ENCODE results near the gene CD1D.
"Not testable (repeated sequence)": the region's sequence is repeated elsewhere in the genome, so short reads cannot be mapped to it uniquely, and the experiment has no call there.

CD1D gene

GRCh38 chr1:158186180-158186579 lies 5.5 kb downstream of the CD1D start:
- no peak for DNase-seq
- TF ChIP-seq GATA1 (IDR thresholded peaks at IDR 0.05; ENCODE audit: low read depth, low read length) (no peak), POLR2A (IDR thresholded peaks at IDR 0.05; ENCODE audit: low read length) (no peak)

- DNase-seq, result no peak
- TF ChIP-seq POLR2A (IDR thresholded peaks at IDR 0.05; ENCODE audit: low read length) (no peak), GATA1 (IDR thresholded peaks at IDR 0.05; ENCODE audit: low read depth, low read length) (no peak)
Observed at GRCh38 chr1:158188611-158189010, 7.9 kb downstream of the CD1D start.

- TF ChIP-seq POLR2A (IDR thresholded peaks at IDR 0.05; ENCODE audit: low read length), result no peak
- no peak for TF ChIP-seq GATA1 (IDR thresholded peaks at IDR 0.05; ENCODE audit: low read depth, low read length)
Observed at GRCh38 chr1:158189624-158190023, 8.9 kb downstream of the CD1D start.

GRCh38 chr1:158191299-158191698 lies 10.6 kb downstream of the CD1D start:
- TF ChIP-seq GATA1 (IDR thresholded peaks at IDR 0.05; ENCODE audit: low read depth, low read length) (no peak), POLR2A (IDR thresholded peaks at IDR 0.05; ENCODE audit: low read length) (no peak)
- DNase-seq, result no peak

More at GRCh38 chr1:158189624-158190023, 8.9 kb downstream of the CD1D start:
- DNase-seq, result no peak

- no peak for DNase-seq
- TF ChIP-seq POLR2A (IDR thresholded peaks at IDR 0.05; ENCODE audit: low read length) (no peak), GATA1 (IDR thresholded peaks at IDR 0.05; ENCODE audit: low read depth, low read length) (no peak)
Observed at GRCh38 chr1:158196461-158196860, 15.8 kb downstream of the CD1D start.

GRCh38 chr1:158199849-158200248 lies 19.2 kb downstream of the CD1D start:
- TF ChIP-seq POLR2A (IDR thresholded peaks at IDR 0.05; ENCODE audit: low read length), result no peak
- DNase-seq, result peak; percentile 8 to 13

- TF ChIP-seq POLR2A (IDR thresholded peaks at IDR 0.05; ENCODE audit: low read length), result no peak
- no peak for TF ChIP-seq GATA1 (IDR thresholded peaks at IDR 0.05; ENCODE audit: low read depth, low read length)
- DNase-seq, result peak; percentile 59 to 74
Observed at GRCh38 chr1:158200527-158200926, 19.8 kb downstream of the CD1D start.

- no peak for TF ChIP-seq GATA1 (IDR thresholded peaks at IDR 0.05; ENCODE audit: low read depth, low read length)
- no peak for TF ChIP-seq POLR2A (IDR thresholded peaks at IDR 0.05; ENCODE audit: low read length)
- peak; percentile 78 to 79 for DNase-seq
Observed at GRCh38 chr1:158203693-158204457, 23.2 kb downstream of the CD1D start.

GRCh38 chr1:158204458-158204827 lies 23.7 kb downstream of the CD1D start:
- TF ChIP-seq GATA1 (IDR thresholded peaks at IDR 0.05; ENCODE audit: low read depth, low read length) (no peak), POLR2A (IDR thresholded peaks at IDR 0.05; ENCODE audit: low read length) (no peak)
- DNase-seq, result no peak

- no peak for TF ChIP-seq POLR2A (IDR thresholded peaks at IDR 0.05; ENCODE audit: low read length)
- TF ChIP-seq GATA1 (IDR thresholded peaks at IDR 0.05; ENCODE audit: low read depth, low read length), result no peak
- DNase-seq, result no peak
Observed at GRCh38 chr1:158208586-158209116, 28.0 kb downstream of the CD1D start.

- TF ChIP-seq GATA1 (IDR thresholded peaks at IDR 0.05; ENCODE audit: low read depth, low read length) (no peak), POLR2A (IDR thresholded peaks at IDR 0.05; ENCODE audit: low read length) (no peak)
- DNase-seq, result no peak
Observed at GRCh38 chr1:158212320-158212719, 31.6 kb downstream of the CD1D start.

GRCh38 chr1:158223445-158223844 lies 42.8 kb downstream of the CD1D start:
- not testable (repeated sequence) for DNase-seq

- TF ChIP-seq POLR2A (IDR thresholded peaks at IDR 0.05; ENCODE audit: low read length) (no peak), GATA1 (IDR thresholded peaks at IDR 0.05; ENCODE audit: low read depth, low read length) (no peak)
Observed at GRCh38 chr1:158227904-158228623, 47.4 kb downstream of the CD1D start.

More at GRCh38 chr1:158227904-158228623, 47.4 kb downstream of the CD1D start:
- DNase-seq, result no peak
